Cardiac muscle cell (in vitro differentiated cells and primary cell): ENCODE data around the gene EML4. TPM values are rescaled to one million over a fixed set of nuclear protein-coding genes. Genes with fewer than 3 reads are reported as not detected.

ENCODE experiments used
- DNase-seq, 2 donors: peaks; one replicate each; pipeline versions ENCODE4 v3.0.0 to v3.0.0-alpha.2; 2010 to 2017; ENCODE audit warnings: low read depth in 1 of 2, low spot score in 1 of 2
- H3K27ac ChIP-seq: fragments of 200-600 bp; sonication (generic); 2 replicates; pipeline ENCODE4 v1.5.1; 2016
- H3K27me3 ChIP-seq: fragments of 200-600 bp; sonication (generic); 2 replicates; pipeline ENCODE4 v1.6.0; 2016; ENCODE audit warnings: control low read depth
- H3K36me3 ChIP-seq: fragments of 200-600 bp; sonication (generic); 2 replicates; pipeline ENCODE4 v1.5.1; 2016; ENCODE audit warnings: control low read depth
- H3K4me1 ChIP-seq: fragments of 200-600 bp; sonication (generic); 2 replicates; pipeline ENCODE4 v1.8.1; 2017; ENCODE audit warnings: low read depth, mild to moderate bottlenecking, mixed run types
- H3K4me3 ChIP-seq: fragments of 200-600 bp; sonication (generic); 2 replicates; pipeline ENCODE4 v1.5.1; 2016; ENCODE audit warnings: mild to moderate bottlenecking
- H3K9me3 ChIP-seq: fragments of 200-600 bp; sonication (generic); 2 replicates; pipeline ENCODE4 v1.5.1; 2017; ENCODE audit warnings: low read depth, mild to moderate bottlenecking, control low read depth
- polyA plus RNA-seq: library from polyadenylated mRNA; unstranded; fragments of >200 nt; fragmentation: Nextera tagmentation; extraction: Ambion mirVana; gene quantifications from 2 replicates; pipeline ENCODE4 v1.2.1, GENCODE V29; 2016
- total RNA-seq: library from RNA; depleted of rRNA; stranded (reverse); fragments of >200 nt; gene quantifications from 2 replicates; pipeline ENCODE4 v1.2.3, GENCODE V29; 2016
- TF ChIP-seq, protein P1 (sequence below): IDR thresholded peaks from 2 replicates; pipeline ENCODE4 v1.5.1; 2012; ENCODE audit warnings: low read depth, mild to moderate bottlenecking, low read length

EML4 gene
- total and polyA plus RNA-seq, 2 experiments from 2014 or later: 46.6 to 56.2 TPM

DNA sequence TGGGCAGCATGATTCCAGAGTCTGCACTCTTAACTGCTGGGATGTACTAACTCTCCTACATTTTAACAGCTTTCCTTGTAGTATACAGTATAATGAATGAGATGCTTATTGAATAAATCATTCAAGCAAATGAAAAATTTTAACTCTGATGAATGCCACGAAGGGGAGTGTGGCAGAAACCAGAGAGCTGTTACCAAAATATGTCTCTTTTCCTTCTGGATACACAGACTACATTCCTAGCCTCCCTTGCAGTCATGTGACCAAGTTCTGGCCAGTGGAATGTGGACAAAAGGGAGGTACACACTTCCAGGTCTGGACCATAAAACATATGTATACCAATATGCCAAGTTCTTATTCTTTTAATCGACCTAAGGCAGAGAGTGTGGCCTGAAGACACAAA is 1.7 kb upstream of the EML4 start:
- Histone ChIP-seq H3K9me3 (no peaks in the 10 kb centered on the region), H3K4me3 (no peak overlapping the region), H3K27ac (no peak overlapping the region), H3K4me1 (peaks cover 22% of the 10 kb centered on the region), H3K36me3 (no peaks in the 10 kb centered on the region), H3K27me3 (no peaks in the 10 kb centered on the region)
- TF ChIP-seq, protein P1, sequence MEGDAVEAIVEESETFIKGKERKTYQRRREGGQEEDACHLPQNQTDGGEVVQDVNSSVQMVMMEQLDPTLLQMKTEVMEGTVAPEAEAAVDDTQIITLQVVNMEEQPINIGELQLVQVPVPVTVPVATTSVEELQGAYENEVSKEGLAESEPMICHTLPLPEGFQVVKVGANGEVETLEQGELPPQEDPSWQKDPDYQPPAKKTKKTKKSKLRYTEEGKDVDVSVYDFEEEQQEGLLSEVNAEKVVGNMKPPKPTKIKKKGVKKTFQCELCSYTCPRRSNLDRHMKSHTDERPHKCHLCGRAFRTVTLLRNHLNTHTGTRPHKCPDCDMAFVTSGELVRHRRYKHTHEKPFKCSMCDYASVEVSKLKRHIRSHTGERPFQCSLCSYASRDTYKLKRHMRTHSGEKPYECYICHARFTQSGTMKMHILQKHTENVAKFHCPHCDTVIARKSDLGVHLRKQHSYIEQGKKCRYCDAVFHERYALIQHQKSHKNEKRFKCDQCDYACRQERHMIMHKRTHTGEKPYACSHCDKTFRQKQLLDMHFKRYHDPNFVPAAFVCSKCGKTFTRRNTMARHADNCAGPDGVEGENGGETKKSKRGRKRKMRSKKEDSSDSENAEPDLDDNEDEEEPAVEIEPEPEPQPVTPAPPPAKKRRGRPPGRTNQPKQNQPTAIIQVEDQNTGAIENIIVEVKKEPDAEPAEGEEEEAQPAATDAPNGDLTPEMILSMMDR: no peak
- DNase-seq: no peak

DNA sequence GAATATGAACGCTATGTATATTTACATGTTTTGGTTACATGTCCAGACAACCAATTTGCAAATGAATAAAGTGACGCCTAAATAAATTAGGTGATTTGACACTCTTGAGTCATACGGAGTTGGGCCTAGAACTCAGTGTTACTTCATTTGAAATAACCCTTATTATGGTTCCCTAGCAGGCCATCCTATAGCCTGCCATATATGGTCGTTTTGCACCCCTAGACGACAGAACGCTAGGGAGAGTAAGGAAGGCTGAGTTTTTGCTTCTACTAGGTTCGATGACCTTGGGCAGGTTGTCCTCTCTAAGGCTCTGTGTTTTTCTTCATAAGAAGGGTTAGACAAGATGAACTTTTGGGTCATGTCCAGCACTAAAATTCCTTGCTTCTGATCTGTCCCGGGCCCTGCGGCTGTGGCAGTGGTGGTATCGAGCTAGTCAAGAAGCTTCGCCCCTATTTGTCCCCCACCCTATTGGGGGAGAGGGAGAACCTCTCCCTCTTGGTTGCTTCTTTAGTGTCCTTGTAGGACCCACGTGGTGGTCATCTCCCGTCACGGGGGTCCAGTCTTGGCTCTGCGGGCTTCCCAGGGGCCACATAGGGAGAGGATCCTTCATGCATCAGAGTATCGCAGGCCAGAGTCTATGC is 574 bp upstream of the EML4 start:
- peak overlapping the region; percentile 46 for H3K27ac ChIP-seq
- no peak for DNase-seq
- H3K4me1 ChIP-seq: peaks cover 33% of the 10 kb centered on the region
- no peaks in the 10 kb centered on the region for H3K36me3 ChIP-seq
- no peaks in the 10 kb centered on the region for H3K27me3 ChIP-seq
- H3K4me3 ChIP-seq: no peak overlapping the region
- H3K9me3 ChIP-seq: no peaks in the 10 kb centered on the region
- TF ChIP-seq, protein P1: no peak

DNA sequence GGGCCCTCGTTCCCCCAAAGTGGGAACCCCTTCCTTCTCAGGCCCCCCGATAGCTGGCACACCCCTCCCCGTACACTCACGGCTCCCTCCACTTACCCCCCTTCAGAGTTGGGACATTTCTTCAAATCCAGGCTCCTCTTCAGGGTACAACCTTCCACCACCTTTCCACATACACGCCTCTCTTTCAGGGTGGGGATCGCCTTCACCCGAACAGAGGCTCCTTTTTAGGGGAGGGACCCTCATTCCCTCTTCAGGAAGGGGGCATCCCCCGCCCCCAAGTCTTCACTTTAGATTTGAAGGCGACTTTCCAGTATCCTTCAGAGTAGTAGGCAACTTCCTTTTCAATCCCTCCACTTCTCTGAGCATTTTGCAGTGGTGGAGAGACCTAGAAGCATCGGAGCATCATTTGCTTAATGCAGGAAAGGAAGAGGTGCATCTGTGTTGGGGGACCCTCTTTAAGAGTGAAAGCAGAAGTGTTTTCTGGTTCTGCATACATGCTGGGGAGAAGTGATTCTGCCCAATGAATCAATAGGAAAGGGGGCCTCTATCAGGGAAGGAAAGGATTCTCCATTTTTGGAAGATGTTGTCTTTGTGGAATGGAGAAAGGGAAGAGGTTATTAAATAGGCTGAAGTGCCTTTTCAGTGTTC is 845 bp downstream of the EML4 start:
- no peak for DNase-seq
- TF ChIP-seq, protein P1: no peak
- Histone ChIP-seq H3K4me3 (peak overlapping the region; percentile 88), H3K4me1 (peaks cover 33% of the 10 kb centered on the region), H3K27me3 (no peaks in the 10 kb centered on the region), H3K9me3 (no peaks in the 10 kb centered on the region), H3K36me3 (no peaks in the 10 kb centered on the region), H3K27ac (peak overlapping the region; percentile 91)

DNA sequence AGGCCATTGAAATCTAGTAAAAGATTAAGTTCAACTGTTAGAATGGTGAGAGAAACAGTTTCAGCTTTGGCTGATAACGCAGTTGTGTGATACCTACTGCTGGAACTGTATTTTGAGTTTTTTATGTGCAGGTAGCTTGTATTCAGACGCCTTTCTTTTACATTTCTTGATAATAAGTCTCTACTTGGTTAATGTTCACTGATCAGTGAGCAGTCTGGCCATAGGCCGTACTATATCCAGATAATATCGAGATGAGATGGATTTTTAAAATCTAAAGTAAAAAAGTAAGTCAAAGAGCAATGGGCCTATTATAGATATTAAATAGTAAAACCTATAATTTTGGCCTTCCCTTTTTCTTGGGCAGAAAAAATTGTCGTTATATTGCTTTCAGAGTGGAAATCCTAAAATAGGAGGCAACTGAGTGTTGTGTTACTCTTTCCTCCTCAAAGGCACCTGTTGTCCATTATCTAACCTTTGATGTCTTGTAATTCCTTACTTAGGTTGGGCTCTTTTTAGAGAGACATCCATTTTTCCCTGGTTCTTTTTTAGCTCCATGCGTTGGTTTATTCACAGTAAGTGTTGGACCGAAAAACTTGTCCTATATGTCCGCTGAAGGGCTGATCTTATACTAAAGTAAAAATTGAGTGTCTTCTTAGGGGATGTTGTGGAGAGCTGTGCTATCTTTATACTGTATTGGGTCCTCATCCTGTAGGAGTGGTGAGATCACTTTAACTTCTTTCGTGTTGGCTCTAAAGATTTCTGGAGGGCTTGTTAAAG is 1.7 kb downstream of the EML4 start:
- Histone ChIP-seq H3K4me3 (peak overlapping the region; percentile 88), H3K9me3 (no peaks in the 10 kb centered on the region), H3K36me3 (no peaks in the 10 kb centered on the region), H3K4me1 (peaks cover 33% of the 10 kb centered on the region), H3K27me3 (no peaks in the 10 kb centered on the region), H3K27ac (peak overlapping the region; percentile 91)
- no peak for DNase-seq
- TF ChIP-seq, protein P1: no peak

DNA sequence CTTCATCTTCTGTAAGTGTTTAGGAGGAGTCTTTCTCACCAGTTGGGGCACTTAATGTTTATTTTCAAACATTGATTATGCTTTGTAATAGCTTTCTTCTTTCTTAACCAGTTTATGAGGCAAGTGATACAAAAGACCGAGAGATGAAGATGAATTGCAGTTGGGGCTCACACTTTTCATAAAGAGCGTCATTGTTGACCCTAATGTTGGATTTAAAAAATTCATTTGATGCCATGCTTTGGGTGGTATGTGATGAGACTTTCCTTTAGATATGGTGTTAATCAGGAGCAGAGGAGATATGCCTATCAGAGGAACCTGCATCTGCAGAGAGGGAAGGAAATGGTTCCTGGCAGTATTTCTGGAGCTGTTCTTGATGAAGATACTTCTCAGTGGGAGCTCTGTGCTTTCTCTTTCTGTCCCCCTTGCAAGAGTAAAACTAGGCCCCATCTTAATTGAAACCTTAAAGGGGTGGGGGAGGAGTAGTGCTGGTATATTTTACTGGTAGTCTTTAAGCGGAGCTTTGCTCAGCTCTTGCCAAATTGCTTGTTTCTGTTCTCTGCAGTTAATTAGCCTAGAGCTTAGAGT is 2.3 kb downstream of the EML4 start:
- H3K4me3 ChIP-seq: peak overlapping the region; percentile 88
- no peaks in the 10 kb centered on the region for H3K9me3 ChIP-seq
- no peaks in the 10 kb centered on the region for H3K27me3 ChIP-seq
- TF ChIP-seq, protein P1: no peak
- peak overlapping the region; percentile 91 for H3K27ac ChIP-seq
- no peak for DNase-seq
- H3K4me1 ChIP-seq: peaks cover 33% of the 10 kb centered on the region
- no peaks in the 10 kb centered on the region for H3K36me3 ChIP-seq
